Measurements from ENCODE around the gene CYB561D2.

GRCh38 chr3:50375258-50375931, 24.7 kb downstream of the CYB561D2 start:
- TF ChIP-seq RCOR1 (IDR thresholded peaks at IDR 0.05; ENCODE audit: borderline replicate concordance in 1 of 2, low read depth in 2 of 2, low read length in 2 of 2) (no peak), BDP1 (IDR thresholded peaks at IDR 0.05; ENCODE audit: insufficient read depth, insufficient read length) (no peak)
- TF ChIP-seq, protein P1, sequence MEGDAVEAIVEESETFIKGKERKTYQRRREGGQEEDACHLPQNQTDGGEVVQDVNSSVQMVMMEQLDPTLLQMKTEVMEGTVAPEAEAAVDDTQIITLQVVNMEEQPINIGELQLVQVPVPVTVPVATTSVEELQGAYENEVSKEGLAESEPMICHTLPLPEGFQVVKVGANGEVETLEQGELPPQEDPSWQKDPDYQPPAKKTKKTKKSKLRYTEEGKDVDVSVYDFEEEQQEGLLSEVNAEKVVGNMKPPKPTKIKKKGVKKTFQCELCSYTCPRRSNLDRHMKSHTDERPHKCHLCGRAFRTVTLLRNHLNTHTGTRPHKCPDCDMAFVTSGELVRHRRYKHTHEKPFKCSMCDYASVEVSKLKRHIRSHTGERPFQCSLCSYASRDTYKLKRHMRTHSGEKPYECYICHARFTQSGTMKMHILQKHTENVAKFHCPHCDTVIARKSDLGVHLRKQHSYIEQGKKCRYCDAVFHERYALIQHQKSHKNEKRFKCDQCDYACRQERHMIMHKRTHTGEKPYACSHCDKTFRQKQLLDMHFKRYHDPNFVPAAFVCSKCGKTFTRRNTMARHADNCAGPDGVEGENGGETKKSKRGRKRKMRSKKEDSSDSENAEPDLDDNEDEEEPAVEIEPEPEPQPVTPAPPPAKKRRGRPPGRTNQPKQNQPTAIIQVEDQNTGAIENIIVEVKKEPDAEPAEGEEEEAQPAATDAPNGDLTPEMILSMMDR (IDR thresholded peaks at IDR 0.05 in 2 of 3, conservative IDR thresholded peaks at IDR 0.05 in 1 of 3; ENCODE audit: insufficient read depth in 2 of 3, low read depth in 1 of 3, low read length in 3 of 3) = peak in 2 of 3 experiments; percentile 20 to 22; a peak in 1 of 6 replicates
